BE2C (cell line): Measurements from ENCODE around the gene ADAMTS2.

Source experiments
- DNase-seq: peaks from one replicate; pipeline ENCODE4 v3.0.0-alpha.2; 2020
- H3K27me3 ChIP-seq: fragments of 250-450 bp; sonication (Bioruptor Pico); 2 replicates; pipeline ENCODE4 v1.5.1; 2020; ENCODE audit warnings: mild to moderate bottlenecking
- H3K36me3 ChIP-seq: fragments of 250-450 bp; sonication (Bioruptor Pico); 2 replicates; pipeline ENCODE4 v1.5.1; 2020; ENCODE audit warnings: mild to moderate bottlenecking
- H3K4me1 ChIP-seq: fragments of 250-450 bp; sonication (Bioruptor Pico); 2 replicates; pipeline ENCODE4 v1.5.1; 2020
- H3K4me3 ChIP-seq: 2 replicates; pipeline ENCODE4 v1.5.1; 2011; ENCODE audit warnings: low read depth, low read length
- H3K9me3 ChIP-seq: fragments of 250-450 bp; sonication (Bioruptor Pico); 2 replicates; pipeline ENCODE4 v1.5.1; 2020
- TF ChIP-seq, protein P1 (sequence below): IDR thresholded peaks from 2 replicates; pipeline ENCODE4 v1.5.1; 2012; ENCODE audit warnings: mild to moderate bottlenecking, low read depth, low read length

ADAMTS2 gene

DNA sequence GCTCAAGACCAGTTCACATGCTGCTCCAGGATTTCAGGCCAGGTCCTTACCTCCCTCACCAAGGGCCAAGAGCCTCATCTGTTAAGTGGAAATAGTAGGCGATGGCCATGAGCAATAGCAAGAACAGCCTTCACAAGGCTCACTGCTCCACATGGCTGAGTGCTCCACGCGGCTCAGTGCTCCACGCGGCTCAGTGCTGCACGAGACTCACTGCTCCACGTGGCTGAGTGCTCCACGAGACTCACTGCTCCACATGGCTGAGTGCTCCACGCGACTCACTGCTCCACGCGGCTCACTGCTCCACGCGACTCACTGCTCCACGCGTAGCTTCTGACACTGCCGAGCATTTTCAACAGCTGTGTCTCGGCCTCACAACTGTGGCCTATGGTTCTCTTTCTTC is 36.4 kb upstream of the ADAMTS2 start:
- TF ChIP-seq, protein P1, sequence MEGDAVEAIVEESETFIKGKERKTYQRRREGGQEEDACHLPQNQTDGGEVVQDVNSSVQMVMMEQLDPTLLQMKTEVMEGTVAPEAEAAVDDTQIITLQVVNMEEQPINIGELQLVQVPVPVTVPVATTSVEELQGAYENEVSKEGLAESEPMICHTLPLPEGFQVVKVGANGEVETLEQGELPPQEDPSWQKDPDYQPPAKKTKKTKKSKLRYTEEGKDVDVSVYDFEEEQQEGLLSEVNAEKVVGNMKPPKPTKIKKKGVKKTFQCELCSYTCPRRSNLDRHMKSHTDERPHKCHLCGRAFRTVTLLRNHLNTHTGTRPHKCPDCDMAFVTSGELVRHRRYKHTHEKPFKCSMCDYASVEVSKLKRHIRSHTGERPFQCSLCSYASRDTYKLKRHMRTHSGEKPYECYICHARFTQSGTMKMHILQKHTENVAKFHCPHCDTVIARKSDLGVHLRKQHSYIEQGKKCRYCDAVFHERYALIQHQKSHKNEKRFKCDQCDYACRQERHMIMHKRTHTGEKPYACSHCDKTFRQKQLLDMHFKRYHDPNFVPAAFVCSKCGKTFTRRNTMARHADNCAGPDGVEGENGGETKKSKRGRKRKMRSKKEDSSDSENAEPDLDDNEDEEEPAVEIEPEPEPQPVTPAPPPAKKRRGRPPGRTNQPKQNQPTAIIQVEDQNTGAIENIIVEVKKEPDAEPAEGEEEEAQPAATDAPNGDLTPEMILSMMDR = no peak
- DNase-seq = no peak
- Histone ChIP-seq H3K4me1 (no peaks in the 10 kb centered on the region), H3K36me3 (no peaks in the 10 kb centered on the region), H3K27me3 (no peaks in the 10 kb centered on the region), H3K4me3 (no peak overlapping the region), H3K9me3 (no peaks in the 10 kb centered on the region)

DNA sequence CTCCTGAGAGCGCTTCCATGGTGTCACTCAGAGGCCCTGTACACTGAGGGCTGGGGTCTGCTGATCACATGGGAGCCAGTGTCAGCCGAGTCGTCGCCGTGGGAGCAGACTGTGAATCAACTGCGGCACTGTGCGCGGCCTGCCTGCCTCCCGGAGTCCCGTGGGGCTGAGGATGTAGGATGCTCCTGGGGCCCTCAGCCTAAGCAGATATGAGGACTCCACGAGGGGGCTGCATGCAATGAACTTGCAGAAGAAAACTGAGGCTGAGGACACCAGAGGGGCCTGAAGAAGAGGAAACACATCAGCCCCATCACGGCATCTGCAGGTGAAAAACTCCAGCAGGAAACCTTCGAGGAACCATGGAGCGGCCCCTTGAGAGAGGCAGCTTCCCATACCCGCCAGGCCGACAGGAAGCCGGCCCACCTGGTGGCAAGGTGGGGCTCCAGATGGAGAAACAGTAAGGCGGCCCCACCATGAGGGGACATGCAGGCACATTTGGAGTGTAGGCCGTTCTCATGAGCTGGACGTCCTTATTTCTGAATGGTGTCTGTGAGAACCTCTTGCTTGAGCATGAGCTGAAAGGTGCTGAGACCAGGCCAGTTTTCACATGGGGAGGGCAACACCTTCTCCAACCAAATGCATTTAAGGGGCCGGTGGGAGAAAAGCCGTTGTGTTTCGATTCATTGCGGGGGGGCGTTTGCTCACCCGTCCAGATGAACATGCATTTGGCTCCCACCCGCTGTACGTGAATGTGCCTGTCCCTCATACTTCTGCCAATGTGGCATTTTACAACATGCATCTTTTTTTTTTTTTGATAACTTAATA is 35.2 kb upstream of the ADAMTS2 start:
- DNase-seq = no peak

DNA sequence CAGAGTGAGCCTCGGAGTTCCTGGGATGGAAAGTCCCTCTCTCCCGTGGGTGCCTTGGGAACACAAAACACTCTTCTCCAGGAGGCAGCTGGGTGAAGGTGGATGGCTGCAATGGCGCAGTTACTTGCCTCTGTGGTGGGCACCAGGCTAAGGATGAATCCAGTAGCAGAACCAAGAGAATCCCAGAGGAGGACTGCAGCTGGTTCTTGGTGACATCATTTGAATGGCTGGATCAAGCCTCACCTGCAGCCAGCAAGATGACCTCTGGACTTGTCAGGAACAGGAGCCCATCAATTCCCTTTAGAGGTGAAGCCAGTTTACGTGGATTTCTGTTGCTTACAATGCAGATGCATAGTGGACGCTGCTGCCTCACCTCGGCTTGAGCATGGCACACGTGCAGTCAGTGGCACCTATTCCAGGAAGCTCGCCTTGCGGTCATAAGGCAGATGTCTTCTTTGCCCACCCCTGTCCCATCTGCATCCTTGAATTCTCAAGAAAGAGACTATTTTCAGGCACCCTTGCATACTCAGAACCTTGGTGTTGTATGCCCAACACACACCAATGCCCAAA is 34.1 kb upstream of the ADAMTS2 start:
- Histone ChIP-seq H3K36me3 (no peaks in the 10 kb centered on the region), H3K9me3 (no peaks in the 10 kb centered on the region), H3K4me3 (no peak overlapping the region), H3K4me1 (no peaks in the 10 kb centered on the region), H3K27me3 (no peaks in the 10 kb centered on the region)
- no peak for DNase-seq
- TF ChIP-seq, protein P1 = no peak

More for the DNA sequence above, 35.2 kb upstream of the ADAMTS2 start:
- Histone ChIP-seq H3K9me3 (no peaks in the 10 kb centered on the region), H3K27me3 (no peaks in the 10 kb centered on the region), H3K4me3 (no peak overlapping the region), H3K4me1 (no peaks in the 10 kb centered on the region), H3K36me3 (no peaks in the 10 kb centered on the region)
- TF ChIP-seq, protein P1 = no peak

DNA sequence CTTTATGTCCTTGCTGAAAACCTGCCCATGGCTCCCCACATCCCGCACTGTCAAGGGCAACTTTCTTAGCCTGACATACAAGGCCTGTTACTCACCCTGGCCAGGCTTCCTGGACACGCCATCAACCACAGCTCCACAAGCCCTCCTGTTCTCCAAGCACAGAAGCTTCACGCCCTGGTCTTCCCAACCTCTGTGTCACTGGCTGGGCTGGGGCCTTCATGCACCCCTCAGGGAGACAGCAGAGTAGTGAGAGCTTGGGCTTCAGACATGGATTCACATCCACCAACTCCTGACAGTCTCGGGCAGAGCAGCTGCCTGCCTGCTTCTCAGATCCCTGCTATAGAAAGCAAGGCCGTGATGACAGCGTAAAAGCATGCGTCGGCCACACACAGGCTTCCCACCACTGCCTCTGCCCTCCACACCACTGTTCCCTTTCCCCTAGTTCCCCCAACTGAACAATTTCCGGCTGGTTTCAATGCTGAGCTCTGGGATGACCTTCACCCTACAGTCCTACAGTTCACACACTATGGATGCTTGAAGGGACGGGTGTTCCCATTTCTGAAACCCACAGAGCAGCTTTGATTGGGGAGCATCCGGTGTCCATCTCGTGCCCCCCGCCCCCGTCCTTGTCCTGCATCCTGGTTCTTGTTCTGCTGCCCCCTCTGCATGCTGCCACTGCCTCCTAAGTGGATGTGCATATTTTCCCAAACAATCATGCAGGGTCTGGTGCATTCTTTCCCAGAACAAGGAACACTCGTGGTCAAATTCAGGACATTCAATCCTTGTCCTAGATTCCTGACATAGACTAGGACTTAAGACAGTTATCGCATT is 33.4 kb upstream of the ADAMTS2 start:
- Histone ChIP-seq H3K27me3 (no peaks in the 10 kb centered on the region), H3K36me3 (no peaks in the 10 kb centered on the region), H3K4me3 (no peak overlapping the region), H3K9me3 (no peaks in the 10 kb centered on the region), H3K4me1 (no peaks in the 10 kb centered on the region)
- no peak for DNase-seq
- TF ChIP-seq, protein P1 = no peak

DNA sequence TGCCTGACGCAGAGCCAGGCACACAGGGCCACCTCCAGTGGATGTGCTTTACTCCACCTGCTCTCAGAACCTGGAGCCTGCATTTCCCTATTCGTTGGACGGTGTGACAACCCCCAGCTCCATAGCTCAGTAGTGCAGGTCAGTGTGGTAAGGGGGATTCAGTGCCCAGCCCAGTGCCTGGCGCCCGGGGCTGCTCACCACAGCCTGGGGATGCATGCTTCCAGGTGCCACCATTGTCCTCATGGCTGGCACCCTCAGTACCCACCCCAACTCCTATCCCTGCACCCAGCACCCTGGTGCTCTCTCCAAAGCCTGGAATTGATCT is 32.8 kb upstream of the ADAMTS2 start:
- no peak for DNase-seq
- Histone ChIP-seq H3K4me1 (no peaks in the 10 kb centered on the region), H3K9me3 (no peaks in the 10 kb centered on the region), H3K27me3 (no peaks in the 10 kb centered on the region), H3K36me3 (no peaks in the 10 kb centered on the region), H3K4me3 (no peak overlapping the region)
- TF ChIP-seq, protein P1 = no peak
